Activated CD8-positive, alpha-beta T cell treated with anti-CD3 and anti-CD28 coated beads for 36 hours (primary cell): ENCODE results near the gene C2orf72. TPM values are rescaled to one million over a fixed set of nuclear protein-coding genes. Genes with fewer than 3 reads are reported as not detected.
"Not testable (repeated sequence)": the region's sequence is repeated elsewhere in the genome, so short reads cannot be mapped to it uniquely, and the experiment has no call there.

Source experiments
- ATAC-seq: fragments of 200-7000 bp; cut with Tn5 transposase; one replicate; pipeline ENCODE4 v1.10.0; 2021; ENCODE audit warnings: mild to moderate bottlenecking, moderate library complexity
- CTCF ChIA-PET: fragments of 350-600 bp; sonication (Branson Sonifier 250); formaldehyde crosslinking; loops from one replicate; lab custom pipeline; 2021; ENCODE audit warnings: antibody characterized with exemption; lab: Charles Lee
- POLR2A ChIA-PET: fragments of 350-600 bp; sonication (Branson Sonifier 250); formaldehyde crosslinking; loops from one replicate; lab custom pipeline; 2021; ENCODE audit warnings: antibody characterized with exemption; lab: Charles Lee
- DNase-seq: peaks from one replicate; pipeline ENCODE4 v3.0.0-alpha.2; 2020
- H3K27ac Mint-ChIP-seq: one replicate; pipeline ENCODE4 v1.8.0; 2021; ENCODE audit warnings: mild to moderate bottlenecking, mixed read lengths
- H3K27me3 Mint-ChIP-seq: one replicate; pipeline ENCODE4 v1.8.0; 2021; ENCODE audit warnings: mixed read lengths
- H3K36me3 Mint-ChIP-seq: one replicate; pipeline ENCODE4 v1.8.0; 2021; ENCODE audit warnings: low read depth, mixed read lengths
- H3K4me1 Mint-ChIP-seq: one replicate; pipeline ENCODE4 v1.8.0; 2021; ENCODE audit warnings: low read depth, mixed read lengths
- H3K4me3 Mint-ChIP-seq: one replicate; pipeline ENCODE4 v1.8.0; 2021; ENCODE audit warnings: mild to moderate bottlenecking, moderate library complexity, mixed read lengths
- H3K9me3 Mint-ChIP-seq: one replicate; pipeline ENCODE4 v1.8.0; 2021; ENCODE audit warnings: mixed read lengths
- CTCF ChIP-seq: fragments of 200-600 bp; IDR thresholded peaks from one replicate; pipeline ENCODE4 v1.8.0; 2022; ENCODE audit warnings: antibody characterized with exemption, mild to moderate bottlenecking
- intact Hi-C: fragments of 100-400 bp; cut with micrococcal nuclease; formaldehyde crosslinking; loops from one replicate; pipeline ENCODE4 v1.10.0; 2022
- total RNA-seq, 2 experiments: library from RNA; stranded (reverse); gene quantifications; one replicate each; pipeline ENCODE4 v1.2.3, GENCODE V29; 2021

Gene C2orf72
- total RNA-seq, 2 experiments from 2014 or later = 2.6 to 5.1 TPM

GRCh38 chr2:231059756-231060155, 22.4 kb downstream of the C2orf72 start:
- peaks cover 20% of the 10 kb centered on the region for H3K36me3 Mint-ChIP-seq
- ChIA-PET CTCF (interaction anchor here (0.9 to 1.8 kb wide), 3 partner anchors 8 to 235 kb away, joined by 3 to 4 read pairs (median 3); no protein-coding TSS in a partner anchor), POLR2A (no interaction called here)
- no peak for TF ChIP-seq CTCF
- no peak for ATAC-seq
- H3K27me3 Mint-ChIP-seq = peaks cover 2% of the 10 kb centered on the region
- DNase-seq = no peak
- no peak overlapping the region for H3K4me3 Mint-ChIP-seq
- H3K27ac Mint-ChIP-seq = peak overlapping the region; percentile 2
- no peaks in the 10 kb centered on the region for H3K9me3 Mint-ChIP-seq
- peaks cover 32% of the 10 kb centered on the region for H3K4me1 Mint-ChIP-seq
- intact Hi-C loops = loop anchor here (10.0 kb wide), 1 partner anchor 235 kb away; no protein-coding TSS in a partner anchor

GRCh38 chr2:231062776-231063175, 25.5 kb downstream of the C2orf72 start:
- ChIA-PET CTCF (interaction anchor here (1.5 kb wide), 1 partner anchor 10 kb away, joined by 6 read pairs; no protein-coding TSS in a partner anchor), POLR2A (no interaction called here)
- TF ChIP-seq CTCF = no peak
- DNase-seq (no peak), ATAC-seq (no peak)
- no peak overlapping the region for H3K27ac Mint-ChIP-seq
- intact Hi-C loops = no loop called here
- H3K9me3 Mint-ChIP-seq = no peaks in the 10 kb centered on the region
- peaks cover 29% of the 10 kb centered on the region for H3K4me1 Mint-ChIP-seq
- no peaks in the 10 kb centered on the region for H3K27me3 Mint-ChIP-seq
- H3K4me3 Mint-ChIP-seq = no peak overlapping the region
- H3K36me3 Mint-ChIP-seq = peaks cover 29% of the 10 kb centered on the region

GRCh38 chr2:231063347-231063746, 26.0 kb downstream of the C2orf72 start:
- no peak for TF ChIP-seq CTCF
- ChIA-PET POLR2A (interaction anchor here (0.9 kb wide), 1 partner anchor 11 kb away, joined by 3 read pairs; no protein-coding TSS in a partner anchor), CTCF (interaction anchor here (1.5 kb wide), 1 partner anchor 10 kb away, joined by 6 read pairs; no protein-coding TSS in a partner anchor)
- Mint-ChIP-seq H3K27me3 (no peaks in the 10 kb centered on the region), H3K4me3 (no peak overlapping the region), H3K4me1 (peaks cover 29% of the 10 kb centered on the region), H3K9me3 (no peaks in the 10 kb centered on the region), H3K36me3 (peaks cover 34% of the 10 kb centered on the region), H3K27ac (no peak overlapping the region)
- no peak for DNase-seq
- no peak for ATAC-seq
- intact Hi-C loops = no loop called here

- Mint-ChIP-seq H3K27me3 (no peaks in the 10 kb centered on the region), H3K9me3 (no peaks in the 10 kb centered on the region), H3K4me1 (peaks cover 13% of the 10 kb centered on the region), H3K27ac (no peak overlapping the region), H3K4me3 (no peak overlapping the region), H3K36me3 (peaks cover 39% of the 10 kb centered on the region)
- no peak for TF ChIP-seq CTCF
- ATAC-seq = no peak
- intact Hi-C loops = no loop called here
- DNase-seq = no peak
- ChIA-PET POLR2A (interaction anchor here (0.8 kb wide), 1 partner anchor 9 kb away, joined by 4 read pairs; the partner anchor contains the start of gene PSMD1), CTCF (no interaction called here)
Measured at GRCh38 chr2:231065966-231066365, 28.6 kb downstream of the C2orf72 start.

GRCh38 chr2:231067531-231067930, 30.2 kb downstream of the C2orf72 start:
- CTCF ChIA-PET = interaction anchor here (0.9 to 1.9 kb wide), 3 partner anchors 11 to 159 kb away, joined by 3 to 10 read pairs (median 3); partner anchors contain the start of gene PSMD1
- intact Hi-C loops, H3K27me3 Mint-ChIP-seq, DNase-seq, ATAC-seq, H3K9me3 Mint-ChIP-seq, H3K4me3 Mint-ChIP-seq: not testable (repeated sequence)
- H3K4me1 Mint-ChIP-seq = peaks cover 11% of the 10 kb centered on the region
- POLR2A ChIA-PET = interaction anchor here (0.6 to 2.3 kb wide), 2 partner anchors 9 to 29 kb away, joined by 3 to 9 read pairs; no protein-coding TSS in a partner anchor
- H3K36me3 Mint-ChIP-seq = peaks cover 35% of the 10 kb centered on the region
- H3K27ac Mint-ChIP-seq = peak overlapping the region; percentile 12
